MM.1S (cell line): ENCODE results near the gene CDHR1.

Experiments used
- CTCF ChIP-seq: fragments of 300-600 bp; sonication (generic); IDR thresholded peaks from 2 replicates; pipeline ENCODE4 v1.5.1; 2016; ENCODE audit warnings: antibody characterized with exemption, low read length, mixed read lengths
- EZH2 ChIP-seq: fragments of 300-600 bp; sonication (generic); optimal IDR thresholded peaks from 2 replicates; pipeline ENCODE3; 2017; ENCODE audit warnings: low read depth, mild to moderate bottlenecking, antibody characterized with exemption, low read length, mixed read lengths
- EZH2phosphoT487 ChIP-seq: fragments of 300-600 bp; sonication (generic); IDR thresholded peaks from 2 replicates; pipeline ENCODE4 v1.6.1; 2018; ENCODE audit warnings: antibody characterized with exemption, low read length

- no peak for TF ChIP-seq CTCF
- TF ChIP-seq EZH2: no peak
- no peak for TF ChIP-seq EZH2phosphoT487
Measured at GRCh38 chr10:84269162-84269561, 74.8 kb downstream of the CDHR1 start.
